DMS53 treated with DMSO at 0.1 percent for 48 hours (cell line): ENCODE measurements around the gene JADE1.

ENCODE experiments used
- DNase-seq: peaks from one replicate; lab custom pipeline; 2025; ENCODE audit not compliant: unreplicated experiment; lab: John Stamatoyannopoulos, UW

JADE1 gene

DNA sequence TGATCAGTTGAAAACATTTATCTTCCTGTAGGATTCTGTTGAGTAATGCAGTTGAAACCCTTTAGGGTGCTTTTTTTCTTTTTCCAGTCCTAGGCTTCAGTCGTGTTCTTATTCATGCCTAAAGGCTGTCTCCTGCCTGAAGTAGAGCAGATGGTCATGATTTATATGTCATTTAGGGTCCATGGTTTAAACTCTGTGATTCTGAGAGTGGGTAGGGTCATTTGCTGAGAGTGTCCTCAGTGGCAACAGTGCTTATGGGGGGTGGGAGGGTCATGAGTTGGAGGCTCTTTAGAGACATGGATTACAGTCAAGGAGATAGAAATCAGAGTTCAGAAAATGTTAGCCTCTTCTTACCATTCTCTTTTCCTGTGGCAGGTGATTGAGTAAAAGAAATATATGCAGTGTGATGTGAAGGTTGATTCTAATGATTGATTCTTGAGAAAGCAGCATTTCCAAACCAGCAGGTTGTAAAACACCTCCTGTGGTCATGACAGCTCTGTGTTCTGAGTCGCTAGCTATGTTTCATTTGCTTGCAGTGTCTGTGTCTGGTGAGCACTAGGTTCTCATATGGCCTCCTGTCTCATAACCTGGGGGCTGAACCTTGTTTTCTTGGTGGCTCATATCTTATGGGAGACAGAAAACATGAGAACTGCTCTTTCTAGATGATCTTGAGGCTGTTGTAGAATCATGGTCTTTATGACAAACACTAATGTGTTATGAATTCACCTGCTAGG, 60.4 kb downstream of the JADE1 start:
- no peak for DNase-seq

DNA sequence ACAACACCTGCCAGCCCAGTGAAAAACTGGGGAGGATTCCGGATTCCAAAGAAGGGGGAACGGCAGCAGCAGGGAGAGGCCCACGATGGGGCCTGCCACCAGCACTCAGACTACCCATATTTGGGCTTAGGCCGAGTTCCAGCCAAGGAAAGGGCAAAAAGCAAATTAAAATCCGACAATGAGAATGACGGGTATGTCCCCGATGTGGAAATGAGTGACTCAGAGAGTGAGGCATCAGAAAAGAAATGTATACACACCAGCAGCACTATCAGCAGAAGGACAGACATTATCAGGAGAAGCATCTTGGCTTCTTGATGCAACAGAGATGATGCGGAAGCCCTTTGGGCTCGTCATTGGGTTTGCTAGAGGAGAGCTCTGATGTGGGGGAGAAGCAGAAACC, 62.4 kb downstream of the JADE1 start:
- no peak for DNase-seq

DNA sequence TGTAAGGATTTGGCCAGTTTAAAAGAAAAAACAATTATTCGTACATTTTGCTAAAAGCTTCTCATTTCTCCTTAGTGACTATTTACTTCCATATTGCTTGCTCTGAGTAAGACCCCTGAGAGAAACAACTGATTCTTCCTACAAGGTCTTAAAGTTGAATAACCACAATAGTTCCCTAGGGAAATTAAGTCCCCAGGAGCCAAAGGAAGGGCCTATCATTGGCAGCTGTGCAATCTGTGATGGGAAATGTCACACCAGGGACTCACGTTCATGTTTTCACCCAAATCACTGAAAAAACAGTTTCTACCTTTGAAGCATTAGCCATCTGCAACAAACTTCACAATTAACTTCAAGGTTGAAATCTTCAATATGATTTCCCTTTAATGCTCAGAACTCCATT, 66.7 kb downstream of the JADE1 start:
- DNase-seq = no peak

DNA sequence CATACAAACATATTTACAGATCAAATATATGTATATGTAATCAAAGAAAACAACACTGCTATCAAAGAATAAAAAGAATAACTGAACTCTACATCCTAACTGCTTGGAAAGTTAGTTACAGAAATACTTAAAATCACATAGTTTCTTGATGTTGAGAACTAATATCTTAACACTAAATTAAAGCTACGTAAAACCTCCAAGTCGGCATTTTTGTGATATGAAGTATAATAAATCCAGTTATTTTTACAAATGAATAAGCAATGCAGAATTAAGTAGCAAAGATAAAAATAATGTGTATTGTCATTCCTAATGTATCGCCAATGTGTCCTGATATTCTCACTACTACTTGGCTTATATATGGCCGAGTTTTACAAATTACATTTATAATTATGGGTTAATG, 68.4 kb downstream of the JADE1 start:
- DNase-seq = no peak

DNA sequence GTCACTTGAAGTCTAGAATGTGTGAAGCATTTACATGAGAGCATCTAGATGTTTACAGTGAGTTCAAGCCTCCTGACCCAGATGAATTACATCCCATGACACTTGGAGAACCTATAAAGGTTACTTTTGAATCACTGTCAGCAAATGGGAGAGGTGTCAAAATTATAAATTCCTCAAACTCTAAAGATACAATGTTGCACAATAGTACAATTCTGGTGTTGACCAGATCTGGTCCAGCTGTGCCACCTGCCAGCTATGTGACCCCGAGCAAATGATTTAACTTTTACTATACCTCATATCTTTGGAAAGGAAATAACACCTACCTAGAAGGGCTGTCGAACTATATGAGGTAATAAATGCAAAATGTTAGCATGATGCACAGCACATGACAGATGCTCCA, 69.8 kb downstream of the JADE1 start:
- DNase-seq = no peak

DNA sequence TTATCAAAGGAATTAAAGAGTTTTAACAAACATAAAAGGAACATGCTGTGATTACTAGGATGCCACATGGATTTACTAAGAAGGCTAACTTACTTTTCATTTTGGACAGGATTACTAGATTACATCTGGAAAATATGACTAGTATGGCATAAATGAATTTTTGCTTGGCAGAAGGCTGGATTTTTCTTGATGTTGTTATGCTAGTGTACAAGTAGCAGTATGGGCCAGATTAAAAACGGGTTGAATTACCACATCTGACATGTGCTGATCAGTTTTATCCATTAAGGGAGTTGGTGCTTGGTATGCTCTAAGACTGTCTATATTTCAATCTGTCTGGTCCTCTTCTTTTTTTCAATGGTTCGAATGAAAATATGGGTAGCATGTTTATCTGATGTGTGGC, 70.5 kb downstream of the JADE1 start:
- DNase-seq = no peak

DNA sequence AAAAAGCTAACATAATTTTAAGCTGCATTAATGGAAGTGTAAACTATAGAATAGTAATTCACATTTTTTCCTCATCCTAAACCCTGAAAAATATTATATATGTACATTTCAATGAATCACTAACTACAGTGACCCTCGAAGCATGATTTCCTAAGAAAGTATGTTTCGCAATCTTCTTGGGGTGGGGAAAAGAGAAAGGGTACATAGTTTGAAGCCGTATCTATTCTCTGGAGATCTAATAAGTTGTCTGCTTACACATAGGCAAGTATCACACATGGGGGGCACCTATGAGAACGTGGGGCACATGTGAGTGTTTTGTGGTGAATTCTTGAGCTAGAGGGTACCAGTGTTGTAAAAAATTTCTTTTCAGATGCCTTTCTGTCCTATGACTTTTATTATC, 71.2 kb downstream of the JADE1 start:
- DNase-seq = no peak

DNA sequence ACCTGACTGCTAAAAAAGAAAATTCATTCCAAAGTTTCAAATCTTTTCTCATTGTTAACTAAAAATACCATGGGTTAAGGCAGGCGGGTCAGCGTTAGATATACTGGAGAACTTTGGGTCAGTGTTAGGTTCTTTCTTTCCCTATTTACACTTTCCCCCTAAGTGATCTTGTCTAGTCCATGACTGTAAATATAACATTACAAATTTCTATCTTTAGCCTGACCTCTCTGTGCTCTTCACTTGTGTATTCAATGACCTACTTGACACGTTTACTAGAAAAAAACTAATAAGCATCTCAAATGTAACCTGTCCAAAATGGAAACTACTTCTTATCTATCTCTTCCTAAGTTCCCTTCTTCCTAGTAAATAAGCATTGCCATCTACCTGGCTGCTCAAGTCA, 95.3 kb downstream of the JADE1 start:
- no peak for DNase-seq

DNA sequence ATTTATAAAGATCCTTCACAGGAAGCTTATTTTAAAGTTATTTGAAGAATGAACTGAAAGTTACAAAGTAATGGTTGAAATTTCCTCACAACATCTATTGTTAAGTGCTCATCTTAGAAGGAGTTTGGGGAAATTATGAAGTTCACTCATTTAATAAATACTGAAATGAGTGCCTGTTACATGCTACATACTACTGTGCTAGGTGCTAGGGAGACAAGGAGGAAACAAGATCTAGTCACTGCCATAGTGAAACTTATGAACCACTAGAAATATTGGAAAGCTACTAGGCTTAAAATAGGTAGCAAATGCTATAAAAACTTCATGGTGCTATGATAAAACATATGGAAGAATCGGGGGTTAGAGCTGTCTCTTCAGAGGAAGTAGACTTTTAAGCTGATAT, 97.1 kb downstream of the JADE1 start:
- DNase-seq = no peak

DNA sequence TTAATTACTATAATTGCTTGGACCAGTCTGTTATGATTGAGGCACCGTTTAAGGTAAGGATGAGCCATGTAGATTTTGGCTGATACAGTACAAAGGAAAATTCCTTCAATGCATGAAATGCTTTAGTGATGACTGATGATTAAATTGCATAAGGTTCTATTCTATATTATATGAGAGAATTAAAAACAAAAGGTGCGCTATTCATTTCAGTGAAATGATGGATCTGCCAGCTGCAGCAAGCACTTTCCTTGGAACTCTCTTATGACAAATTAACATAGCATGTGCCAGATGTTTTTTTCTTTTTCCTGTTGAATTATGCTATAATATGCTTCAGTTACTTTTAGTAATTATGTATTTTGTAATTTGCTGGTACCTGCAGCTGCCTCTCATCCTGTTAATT, 98.5 kb downstream of the JADE1 start:
- no peak for DNase-seq

DNA sequence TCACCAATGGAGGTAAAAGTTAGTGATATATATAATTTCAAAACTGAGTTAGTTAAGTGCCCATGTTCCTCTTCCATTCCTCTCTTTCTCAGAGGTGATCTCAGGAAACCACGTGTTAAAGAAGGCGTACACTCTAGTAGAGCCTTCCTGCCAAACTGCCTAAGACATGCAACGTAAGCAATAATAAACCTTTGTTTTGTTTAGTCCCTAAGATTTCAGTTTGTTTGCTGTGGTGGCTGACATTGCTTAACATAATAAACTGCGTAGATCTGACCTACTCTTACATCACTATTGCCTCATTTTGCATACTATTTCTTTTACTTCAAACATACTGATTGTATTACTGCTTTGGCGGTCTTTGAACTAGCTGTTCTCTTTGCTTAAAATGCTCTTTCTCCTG, 99.2 kb downstream of the JADE1 start:
- DNase-seq = no peak

DNA sequence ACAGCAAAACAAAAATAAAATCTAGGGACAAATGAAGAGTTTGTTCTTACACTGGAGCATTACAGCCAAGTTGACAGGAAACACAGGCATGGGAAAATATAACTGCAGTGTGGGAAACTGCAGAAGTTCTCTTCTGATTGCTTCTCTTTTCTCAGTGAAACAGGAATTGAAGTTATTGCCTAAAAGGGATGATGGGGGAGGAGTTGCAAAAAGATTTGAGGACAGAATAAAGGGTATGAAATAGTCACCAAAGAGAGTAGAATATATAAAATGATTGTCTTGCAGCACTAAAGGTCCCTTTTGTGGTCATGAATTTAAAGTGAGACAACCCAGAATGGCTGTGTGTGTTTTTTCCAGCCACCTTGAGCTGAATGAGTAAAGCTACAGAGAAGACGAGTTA, 103.7 kb downstream of the JADE1 start:
- no peak for DNase-seq

DNA sequence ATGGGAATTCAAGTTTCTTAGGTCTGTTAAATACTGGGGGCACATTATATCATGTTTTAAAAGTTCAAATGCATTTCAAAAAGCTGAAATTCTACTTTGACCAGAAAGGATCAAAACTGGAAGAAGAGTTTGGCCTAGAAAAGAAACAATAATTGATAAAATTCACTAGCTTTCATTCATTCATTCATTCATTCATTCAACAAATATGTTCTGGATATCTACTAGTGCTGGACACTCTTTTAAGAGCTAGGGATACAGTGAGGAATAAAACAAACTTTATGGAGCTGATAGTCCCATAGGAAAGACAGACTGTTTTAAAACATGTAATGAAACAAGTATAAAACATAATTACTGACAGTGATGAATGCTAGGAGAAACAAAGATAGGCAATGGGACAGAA, 106.0 kb downstream of the JADE1 start:
- no peak for DNase-seq

DNA sequence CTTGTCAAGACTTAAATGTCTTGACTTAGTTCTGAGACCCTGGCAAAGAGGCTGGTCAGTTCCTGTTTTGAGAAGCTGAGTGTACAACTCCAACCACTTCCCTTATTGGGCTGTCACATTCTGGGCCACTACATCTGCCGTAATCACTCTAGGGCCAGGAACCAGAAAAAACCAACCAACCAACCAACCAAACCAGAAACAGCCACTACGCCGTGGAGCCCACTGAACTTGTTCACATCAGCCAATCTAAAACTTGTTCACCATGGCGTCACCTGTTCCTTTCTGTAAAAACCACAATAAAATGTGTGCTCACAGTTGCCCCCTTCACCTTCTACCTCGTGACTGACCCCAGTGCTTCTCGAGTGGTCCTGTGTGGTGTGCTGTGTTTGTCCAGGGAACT, 107.3 kb downstream of the JADE1 start:
- DNase-seq = no peak

DNA sequence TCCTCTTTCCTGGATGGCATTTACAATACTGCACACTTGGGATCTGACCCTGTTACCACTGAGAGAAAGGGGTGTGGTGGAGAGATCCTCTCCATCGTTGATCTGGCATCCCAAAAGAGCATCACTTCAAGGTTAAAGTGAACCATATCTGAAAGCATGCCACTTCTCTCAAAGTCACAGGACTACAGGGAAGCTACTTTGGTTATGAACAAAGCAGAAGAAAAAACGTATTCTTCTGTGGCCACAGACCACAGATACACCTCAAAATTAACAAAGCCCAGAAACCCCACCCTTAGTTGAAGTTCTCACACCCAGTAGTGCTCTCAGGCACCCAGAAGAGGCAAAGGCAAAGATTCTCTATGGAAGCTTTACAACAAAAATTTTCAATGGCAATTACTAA, 108.3 kb downstream of the JADE1 start:
- no peak for DNase-seq

DNA sequence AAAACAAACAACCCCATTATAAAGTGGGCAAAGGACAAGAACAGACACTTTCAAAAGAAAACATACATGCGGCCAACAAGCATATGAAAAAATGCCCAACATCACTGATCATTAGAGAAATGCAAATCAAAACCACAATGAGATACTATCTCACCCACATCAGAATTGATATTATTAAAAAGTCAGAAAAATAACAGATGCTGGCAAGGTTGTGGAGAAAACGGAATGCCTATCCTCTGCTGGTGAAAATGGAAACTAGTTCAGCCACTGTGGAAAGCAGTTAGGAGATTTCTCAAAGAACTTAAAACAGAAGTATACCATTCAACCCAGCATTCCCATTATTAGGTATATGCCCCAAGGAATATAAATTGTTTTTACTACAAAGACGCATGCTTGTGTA, 112.5 kb downstream of the JADE1 start:
- DNase-seq = no peak
